Fibroblast of villous mesenchyme (primary cell): ENCODE results near the gene MBD1. TPM values are rescaled to one million over a fixed set of nuclear protein-coding genes. Genes with fewer than 3 reads are reported as not detected.
"Not testable (repeated sequence)": the region's sequence is repeated elsewhere in the genome, so short reads cannot be mapped to it uniquely, and the experiment has no call there.

Experiments
- DNase-seq: peaks from one replicate; pipeline ENCODE4 v3.0.0-alpha.2; 2010; ENCODE audit warnings: low read depth
- H3K4me3 ChIP-seq: 2 replicates; pipeline ENCODE4 v1.5.1; 2011; ENCODE audit warnings: low read depth, mild to moderate bottlenecking, low read length
- CTCF ChIP-seq: IDR thresholded peaks from 2 replicates; pipeline ENCODE4 v1.5.1; 2012; ENCODE audit warnings: low read depth, mild to moderate bottlenecking, low read length; ENCODE audit not compliant: insufficient read depth
- total RNA-seq: library from RNA; depleted of rRNA; stranded (reverse); fragments of >200 nt; gene quantifications from 2 replicates; pipeline ENCODE4 v1.2.3, GENCODE V29; 2012

The MBD1 gene
- total RNA-seq, 1 donor, result 69.5 TPM

GRCh38 chr18:50313031-50313607 lies 31.8 kb upstream of the MBD1 start:
- no peak for TF ChIP-seq CTCF
- no peak for DNase-seq
- no peak overlapping the region for H3K4me3 ChIP-seq

GRCh38 chr18:50312296-50313030 lies 31.1 kb upstream of the MBD1 start:
- H3K4me3 ChIP-seq, result no peak overlapping the region
- no peak for TF ChIP-seq CTCF
- DNase-seq, result no peak

- no peak for DNase-seq
- H3K4me3 ChIP-seq, result no peak overlapping the region
- no peak for TF ChIP-seq CTCF
Observed at GRCh38 chr18:50311650-50312049, 30.3 kb upstream of the MBD1 start.

GRCh38 chr18:50310080-50310479 lies 28.8 kb upstream of the MBD1 start:
- DNase-seq, result no peak

GRCh38 chr18:50308851-50309250 lies 27.5 kb upstream of the MBD1 start:
- not testable (repeated sequence) for DNase-seq, H3K4me3 ChIP-seq

More at GRCh38 chr18:50310080-50310479, 28.8 kb upstream of the MBD1 start:
- H3K4me3 ChIP-seq, result no peak overlapping the region
- TF ChIP-seq CTCF, result no peak

- peak overlapping the region; percentile 69 for H3K4me3 ChIP-seq
- peak; percentile 94 for DNase-seq
- no peak for TF ChIP-seq CTCF
Observed at GRCh38 chr18:50307738-50308470, 26.6 kb upstream of the MBD1 start.

- H3K4me3 ChIP-seq, result peak overlapping the region; percentile 69
- no peak for TF ChIP-seq CTCF
- no peak for DNase-seq
Observed at GRCh38 chr18:50307400-50307737, 26.0 kb upstream of the MBD1 start.
